HepG2 (cell line): ENCODE data around the gene TMEM95. TPM values are rescaled to one million over a fixed set of nuclear protein-coding genes. Genes with fewer than 3 reads are reported as not detected.
A peak's percentile ranks its signal among the peaks of the same experiment; 100 is the strongest.

Source experiments
- BRCA1 ChIP-seq: sonication (generic); formaldehyde crosslinking; IDR thresholded peaks from 2 replicates; pipeline ENCODE4 v1.4.0; 2020; ENCODE audit warnings: missing genetic modification reagents
- DMTF1 ChIP-seq: sonication (generic); formaldehyde crosslinking; IDR thresholded peaks from 2 replicates; pipeline ENCODE4 v1.4.0; 2020; ENCODE audit warnings: mild to moderate bottlenecking, missing genetic modification reagents
- ELK4 ChIP-seq: sonication (generic); formaldehyde crosslinking; IDR thresholded peaks from 2 replicates; pipeline ENCODE4 v1.9.0; 2021; ENCODE audit warnings: missing genetic modification reagents, borderline replicate concordance
- HMGXB4 ChIP-seq, 2 experiments: sonication (generic) in 1 of 2; formaldehyde crosslinking in 1 of 2; IDR thresholded peaks; 2 replicates each; pipeline versions ENCODE4 v1.4.0 to v1.6.1; 2018 to 2020; ENCODE audit warnings: missing genetic modification reagents in 2 of 2, borderline replicate concordance in 1 of 2, low read depth in 1 of 2, mild to moderate bottlenecking in 1 of 2, missing biosample characterization in 1 of 2
- NBN ChIP-seq: fragments of 450-650 bp; conservative IDR thresholded peaks from 2 replicates; pipeline ENCODE4 v1.6.1; 2017
- PATZ1 ChIP-seq: sonication (generic); formaldehyde crosslinking; IDR thresholded peaks from 2 replicates; pipeline ENCODE4 v1.4.0; 2020; ENCODE audit warnings: missing genetic modification reagents
- THRA ChIP-seq: sonication (generic); formaldehyde crosslinking; IDR thresholded peaks from 2 replicates; pipeline ENCODE4 v1.4.0; 2020; ENCODE audit warnings: missing genetic modification reagents, borderline replicate concordance
- TP53 ChIP-seq: sonication (generic); formaldehyde crosslinking; conservative IDR thresholded peaks from 2 replicates; pipeline ENCODE4 v1.4.0; 2020; ENCODE audit warnings: missing genetic modification reagents
- ZHX2 ChIP-seq, 2 experiments: sonication (generic) in 1 of 2; formaldehyde crosslinking in 1 of 2; IDR thresholded peaks; 2 replicates each; pipeline versions ENCODE4 v1.6.1 to v1.9.0; 2014 to 2022; ENCODE audit warnings: antibody characterized with exemption in 1 of 2, borderline replicate concordance in 1 of 2, inconsistent platforms in 1 of 2, low read depth in 1 of 2, missing genetic modification reagents in 1 of 2
- ZNF383 ChIP-seq: sonication (generic); formaldehyde crosslinking; IDR thresholded peaks from 2 replicates; pipeline ENCODE4 v1.4.0; 2020; ENCODE audit warnings: missing genetic modification reagents, mild to moderate bottlenecking, borderline replicate concordance
- ZSCAN31 ChIP-seq: sonication (generic); formaldehyde crosslinking; IDR thresholded peaks from 2 replicates; pipeline ENCODE4 v1.5.0; 2020; ENCODE audit warnings: low read depth, mild to moderate bottlenecking, missing genetic modification reagents
- polyA plus RNA-seq, 8 experiments: library from polyadenylated mRNA; depleted of rRNA in 3 of 8; stranded (reverse) in 7 of 8; unstranded in 1 of 8; fragments of >200 nt; fragmentation: Illumina TruSeq in 4 of 8; extraction: Trizol in 4 of 8; gene quantifications; 2 replicates each; pipeline versions ENCODE4 v1.2.1 to v1.2.3, GENCODE V29; 2011 to 2016; ENCODE audit warnings: low read depth in 4 of 8, missing spikeins in 1 of 8, mixed read lengths in 1 of 8; ENCODE audit not compliant: insufficient read depth in 1 of 8
- total RNA-seq, 5 experiments: library from RNA; depleted of rRNA; stranded (reverse); fragments of >200 nt; fragmentation: Illumina TruSeq; extraction: Trizol; gene quantifications; 2 replicates each; pipeline ENCODE4 v1.2.3, GENCODE V29; 2016; ENCODE audit warnings: low read depth in 1 of 5

Gene TMEM95
- total and polyA plus RNA-seq, 2 of the 13 experiments (the other 11 are each of a cell fraction or from before 2014, with no cell fraction given), result not detected

- peak; percentile 80 for TF ChIP-seq PATZ1 (CRISPR knock-in tag)
- TF ChIP-seq NBN, result no peak
- 0 out of 2 replicates have a peak, but pooled peaks have one; percentile 85 for TF ChIP-seq BRCA1 (CRISPR knock-in tag)
- no peak for TF ChIP-seq ZNF383 (CRISPR knock-in tag)
- TF ChIP-seq THRA (CRISPR knock-in tag), result no peak
- TF ChIP-seq ZHX2 (IDR thresholded peaks at IDR 0.05; ENCODE audit: low read depth), result no peak
- no peak for TF ChIP-seq ZHX2 (CRISPR knock-in tag; IDR thresholded peaks at IDR 0.05; ENCODE audit: borderline replicate concordance)
- TF ChIP-seq ELK4 (CRISPR knock-in tag), result no peak
- TF ChIP-seq ZSCAN31 (CRISPR knock-in tag), result no peak; the same call in none of the 2 replicates
- TF ChIP-seq TP53 (CRISPR knock-in tag), result no peak
- no peak for TF ChIP-seq DMTF1 (CRISPR knock-in tag)
- TF ChIP-seq HMGXB4 (CRISPR knock-in tag; IDR thresholded peaks at IDR 0.05; ENCODE audit: borderline replicate concordance in 1 of 2, low read depth in 1 of 2), result peak; percentile 18 to 50; a peak in 3 of 4 replicates
These were observed 3.1 kb upstream of the TMEM95 start, which contains the start of gene KCTD11 (continued) for GRCh38 chr17:7351665-7352502.
